Upper lobe of left lung (tissue), 4 donors: ENCODE measurements around the gene OR5C1.

ENCODE experiments used
- EP300 ChIP-seq, 4 donors: sonication (generic); formaldehyde crosslinking; IDR thresholded peaks; one replicate each; pipeline ENCODE4 v1.5.1; 2017; ENCODE audit warnings: antibody characterized with exemption in 4 of 4, control low read depth in 2 of 4
- POLR2A ChIP-seq, 4 donors: fragments of 450-650 bp; IDR thresholded peaks; one replicate each; pipeline ENCODE4 v1.5.1; 2016 to 2017; ENCODE audit warnings: antibody characterized with exemption in 4 of 4, mild to moderate bottlenecking in 2 of 4
- POLR2AphosphoS5 ChIP-seq, 2 donors: sonication (generic); formaldehyde crosslinking; IDR thresholded peaks; one replicate each; pipeline ENCODE4 v1.5.1; 2017; ENCODE audit warnings: antibody characterized with exemption in 2 of 2
- TF ChIP-seq, protein P1 (sequence below), 6 experiments: fragments of 450-650 bp in 4 of 6; fragments of 200-600 bp in 2 of 6; sonication (generic) in 2 of 6; IDR thresholded peaks; one replicate each; pipeline ENCODE4 v1.5.1; 2016 to 2019; ENCODE audit warnings: antibody characterized with exemption in 6 of 6

DNA sequence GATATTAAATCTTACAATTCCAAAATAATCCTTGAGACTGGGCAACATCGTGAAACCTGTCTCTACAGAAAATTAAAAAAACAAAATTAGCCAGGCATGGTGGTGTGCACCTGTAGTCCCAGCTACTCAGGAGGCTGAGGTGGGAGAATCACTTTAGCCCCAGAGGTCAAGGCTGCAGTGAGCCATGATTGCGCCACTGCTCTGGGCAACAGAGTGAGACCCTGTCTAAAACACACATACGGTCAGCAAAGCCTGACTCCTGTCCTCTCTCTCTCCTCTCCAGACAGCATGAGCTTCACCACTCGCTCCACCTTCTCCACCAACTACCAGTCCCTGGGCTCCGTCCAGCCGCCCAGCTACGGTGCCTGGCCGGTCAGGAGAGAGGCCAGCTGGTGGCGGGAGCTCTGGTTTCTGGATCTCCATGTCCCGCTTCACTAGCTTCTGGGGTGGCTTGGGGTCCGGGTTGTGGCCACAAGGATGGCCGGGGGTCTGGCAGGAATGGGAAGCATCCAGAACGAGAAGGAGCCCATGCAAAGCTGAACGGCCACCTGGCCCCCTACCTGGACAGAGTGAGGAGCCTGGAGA, 48.6 kb downstream of the OR5C1 start:
- TF ChIP-seq, protein P1, sequence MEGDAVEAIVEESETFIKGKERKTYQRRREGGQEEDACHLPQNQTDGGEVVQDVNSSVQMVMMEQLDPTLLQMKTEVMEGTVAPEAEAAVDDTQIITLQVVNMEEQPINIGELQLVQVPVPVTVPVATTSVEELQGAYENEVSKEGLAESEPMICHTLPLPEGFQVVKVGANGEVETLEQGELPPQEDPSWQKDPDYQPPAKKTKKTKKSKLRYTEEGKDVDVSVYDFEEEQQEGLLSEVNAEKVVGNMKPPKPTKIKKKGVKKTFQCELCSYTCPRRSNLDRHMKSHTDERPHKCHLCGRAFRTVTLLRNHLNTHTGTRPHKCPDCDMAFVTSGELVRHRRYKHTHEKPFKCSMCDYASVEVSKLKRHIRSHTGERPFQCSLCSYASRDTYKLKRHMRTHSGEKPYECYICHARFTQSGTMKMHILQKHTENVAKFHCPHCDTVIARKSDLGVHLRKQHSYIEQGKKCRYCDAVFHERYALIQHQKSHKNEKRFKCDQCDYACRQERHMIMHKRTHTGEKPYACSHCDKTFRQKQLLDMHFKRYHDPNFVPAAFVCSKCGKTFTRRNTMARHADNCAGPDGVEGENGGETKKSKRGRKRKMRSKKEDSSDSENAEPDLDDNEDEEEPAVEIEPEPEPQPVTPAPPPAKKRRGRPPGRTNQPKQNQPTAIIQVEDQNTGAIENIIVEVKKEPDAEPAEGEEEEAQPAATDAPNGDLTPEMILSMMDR (IDR thresholded peaks at IDR 0.05): no peak
- no peak for TF ChIP-seq EP300 (IDR thresholded peaks at IDR 0.05)
- no peak for TF ChIP-seq POLR2A (IDR thresholded peaks at IDR 0.05)
- TF ChIP-seq POLR2AphosphoS5 (IDR thresholded peaks at IDR 0.05): no peak
